ENCODE data around the gene KCNJ5.

KCNJ5 gene

GRCh38 chr11:128926437-128927107 is 35.4 kb downstream of the KCNJ5 start:
- Histone ChIP-seq H3K4me3 (ENCODE audit: extremely low read depth, insufficient read depth, low read length, poor library complexity, severe bottlenecking) (no peak overlapping the region), H3K9me3 (ENCODE audit: control insufficient read depth, low read length) (no peaks in the 10 kb centered on the region), H3K36me3 (ENCODE audit: control insufficient read depth, insufficient read depth, low read length) (no peaks in the 10 kb centered on the region), H3K27ac (ENCODE audit: low read depth, low read length, severe bottlenecking) (no peak overlapping the region), H3K4me1 (ENCODE audit: control insufficient read depth, insufficient read depth, low read length, poor library complexity, severe bottlenecking) (peaks cover 8% of the 10 kb centered on the region)
- 66 to 67% methylated on average over 12 to 16 of the region's 17 CpGs for WGBS, 2 experiments (ENCODE audit: insufficient coverage in 2 of 2)

GRCh38 chr11:128927108-128927461 is 35.9 kb downstream of the KCNJ5 start:
- H3K27ac ChIP-seq (ENCODE audit: low read depth, low read length, severe bottlenecking), result no peak overlapping the region
- WGBS, 2 experiments (ENCODE audit: insufficient coverage in 2 of 2), result 81 to 83% methylated on average over 10 to 11 of the region's 11 CpGs

GRCh38 chr11:128927683-128928336 is 36.7 kb downstream of the KCNJ5 start:
- Histone ChIP-seq H3K36me3 (ENCODE audit: control insufficient read depth, insufficient read depth, low read length) (no peaks in the 10 kb centered on the region), H3K4me1 (ENCODE audit: control insufficient read depth, insufficient read depth, low read length, poor library complexity, severe bottlenecking) (peaks cover 8% of the 10 kb centered on the region), H3K27ac (ENCODE audit: low read depth, low read length, severe bottlenecking) (no peak overlapping the region), H3K4me3 (ENCODE audit: extremely low read depth, insufficient read depth, low read length, poor library complexity, severe bottlenecking) (no peak overlapping the region), H3K9me3 (ENCODE audit: control insufficient read depth, low read length) (no peaks in the 10 kb centered on the region)
- 82% methylated on average over 10 of the region's 12 CpGs for WGBS, 2 experiments (ENCODE audit: insufficient coverage in 2 of 2)

More at GRCh38 chr11:128927108-128927461, 35.9 kb downstream of the KCNJ5 start:
- Histone ChIP-seq H3K36me3 (ENCODE audit: control insufficient read depth, insufficient read depth, low read length) (no peaks in the 10 kb centered on the region), H3K4me1 (ENCODE audit: control insufficient read depth, insufficient read depth, low read length, poor library complexity, severe bottlenecking) (peaks cover 8% of the 10 kb centered on the region), H3K4me3 (ENCODE audit: extremely low read depth, insufficient read depth, low read length, poor library complexity, severe bottlenecking) (no peak overlapping the region), H3K9me3 (ENCODE audit: control insufficient read depth, low read length) (no peaks in the 10 kb centered on the region)

GRCh38 chr11:128928400-128928799 is 37.2 kb downstream of the KCNJ5 start:
- peaks cover 8% of the 10 kb centered on the region for H3K4me1 ChIP-seq (ENCODE audit: control insufficient read depth, insufficient read depth, low read length, poor library complexity, severe bottlenecking)
- 81 to 93% methylated on average over 5 of the region's 5 CpGs for WGBS, 2 experiments (ENCODE audit: insufficient coverage in 2 of 2)

GRCh38 chr11:128929468-128929867 is 38.3 kb downstream of the KCNJ5 start:
- Histone ChIP-seq H3K4me3 (ENCODE audit: extremely low read depth, insufficient read depth, low read length, poor library complexity, severe bottlenecking) (no peak overlapping the region), H3K9me3 (ENCODE audit: control insufficient read depth, low read length) (no peaks in the 10 kb centered on the region), H3K4me1 (ENCODE audit: control insufficient read depth, insufficient read depth, low read length, poor library complexity, severe bottlenecking) (peaks cover 11% of the 10 kb centered on the region), H3K27ac (ENCODE audit: low read depth, low read length, severe bottlenecking) (peak overlapping the region; percentile 29), H3K36me3 (ENCODE audit: control insufficient read depth, insufficient read depth, low read length) (no peaks in the 10 kb centered on the region)
- 26 to 44% methylated on average over 2 to 5 of the region's 5 CpGs for WGBS, 2 experiments (ENCODE audit: insufficient coverage in 2 of 2)

More at GRCh38 chr11:128928400-128928799, 37.2 kb downstream of the KCNJ5 start:
- H3K27ac ChIP-seq (ENCODE audit: low read depth, low read length, severe bottlenecking), result no peak overlapping the region
- H3K4me3 ChIP-seq (ENCODE audit: extremely low read depth, insufficient read depth, low read length, poor library complexity, severe bottlenecking), result no peak overlapping the region
- H3K9me3 ChIP-seq (ENCODE audit: control insufficient read depth, low read length), result no peaks in the 10 kb centered on the region
- H3K36me3 ChIP-seq (ENCODE audit: control insufficient read depth, insufficient read depth, low read length), result no peaks in the 10 kb centered on the region

GRCh38 chr11:128929991-128930390 is 38.8 kb downstream of the KCNJ5 start:
- 38 to 44% methylated on average over 9 to 10 of the region's 12 CpGs for WGBS, 2 experiments (ENCODE audit: insufficient coverage in 2 of 2)
- Histone ChIP-seq H3K9me3 (ENCODE audit: control insufficient read depth, low read length) (no peaks in the 10 kb centered on the region), H3K27ac (ENCODE audit: low read depth, low read length, severe bottlenecking) (peak overlapping the region; percentile 29), H3K36me3 (ENCODE audit: control insufficient read depth, insufficient read depth, low read length) (no peaks in the 10 kb centered on the region), H3K4me1 (ENCODE audit: control insufficient read depth, insufficient read depth, low read length, poor library complexity, severe bottlenecking) (peaks cover 11% of the 10 kb centered on the region), H3K4me3 (ENCODE audit: extremely low read depth, insufficient read depth, low read length, poor library complexity, severe bottlenecking) (no peak overlapping the region)

GRCh38 chr11:128931066-128931465 is 39.9 kb downstream of the KCNJ5 start:
- Histone ChIP-seq H3K27ac (ENCODE audit: low read depth, low read length, severe bottlenecking) (no peak overlapping the region), H3K9me3 (ENCODE audit: control insufficient read depth, low read length) (no peaks in the 10 kb centered on the region), H3K4me1 (ENCODE audit: control insufficient read depth, insufficient read depth, low read length, poor library complexity, severe bottlenecking) (peaks cover 11% of the 10 kb centered on the region), H3K36me3 (ENCODE audit: control insufficient read depth, insufficient read depth, low read length) (no peaks in the 10 kb centered on the region), H3K4me3 (ENCODE audit: extremely low read depth, insufficient read depth, low read length, poor library complexity, severe bottlenecking) (no peak overlapping the region)
- WGBS, 2 experiments (ENCODE audit: insufficient coverage in 2 of 2), result 100% methylated on average over 1 of the region's 3 CpGs; no CpG with 5 or more reads in 1 of the 2 experiments

- no peaks in the 10 kb centered on the region for H3K9me3 ChIP-seq (ENCODE audit: control insufficient read depth, low read length)
- 86 to 89% methylated on average over 5 to 6 of the region's 6 CpGs for WGBS, 2 experiments (ENCODE audit: insufficient coverage in 2 of 2)
- H3K27ac ChIP-seq (ENCODE audit: low read depth, low read length, severe bottlenecking), result no peak overlapping the region
- H3K4me3 ChIP-seq (ENCODE audit: extremely low read depth, insufficient read depth, low read length, poor library complexity, severe bottlenecking), result no peak overlapping the region
- H3K36me3 ChIP-seq (ENCODE audit: control insufficient read depth, insufficient read depth, low read length), result no peaks in the 10 kb centered on the region
- H3K4me1 ChIP-seq (ENCODE audit: control insufficient read depth, insufficient read depth, low read length, poor library complexity, severe bottlenecking), result peaks cover 15% of the 10 kb centered on the region
Measured at GRCh38 chr11:128931668-128932067, 40.5 kb downstream of the KCNJ5 start.

- Histone ChIP-seq H3K9me3 (ENCODE audit: control insufficient read depth, low read length) (no peaks in the 10 kb centered on the region), H3K4me3 (ENCODE audit: extremely low read depth, insufficient read depth, low read length, poor library complexity, severe bottlenecking) (no peak overlapping the region), H3K36me3 (ENCODE audit: control insufficient read depth, insufficient read depth, low read length) (no peaks in the 10 kb centered on the region), H3K4me1 (ENCODE audit: control insufficient read depth, insufficient read depth, low read length, poor library complexity, severe bottlenecking) (peaks cover 22% of the 10 kb centered on the region), H3K27ac (ENCODE audit: low read depth, low read length, severe bottlenecking) (no peak overlapping the region)
- WGBS, 2 experiments (ENCODE audit: insufficient coverage in 2 of 2), result 88 to 89% methylated on average over 6 of the region's 7 CpGs
Measured at GRCh38 chr11:128933481-128934178, 42.5 kb downstream of the KCNJ5 start.

- Histone ChIP-seq H3K9me3 (ENCODE audit: control insufficient read depth, low read length) (no peaks in the 10 kb centered on the region), H3K27ac (ENCODE audit: low read depth, low read length, severe bottlenecking) (no peak overlapping the region), H3K36me3 (ENCODE audit: control insufficient read depth, insufficient read depth, low read length) (no peaks in the 10 kb centered on the region), H3K4me3 (ENCODE audit: extremely low read depth, insufficient read depth, low read length, poor library complexity, severe bottlenecking) (no peak overlapping the region), H3K4me1 (ENCODE audit: control insufficient read depth, insufficient read depth, low read length, poor library complexity, severe bottlenecking) (peaks cover 22% of the 10 kb centered on the region)
- 95 to 98% methylated on average over 4 to 7 of the region's 7 CpGs for WGBS, 2 experiments (ENCODE audit: insufficient coverage in 2 of 2)
Measured at GRCh38 chr11:128934351-128934750, 43.2 kb downstream of the KCNJ5 start.
